HG03103 (cell line): ENCODE data around the gene SCNN1G.
"Not testable (repeated sequence)": the region's sequence is repeated elsewhere in the genome, so short reads cannot be mapped to it uniquely, and the experiment has no call there.

ENCODE experiments used
- ATAC-seq: cut with Tn5 transposase; IDR thresholded peaks from one replicate; pipeline ENCODE4 v1.9.1; 2021; ENCODE audit warnings: low read depth; ENCODE audit not compliant: unreplicated experiment

SCNN1G gene

GRCh38 chr16:23248261-23249194, 66.0 kb downstream of the SCNN1G start:
- ATAC-seq, result no peak

GRCh38 chr16:23249830-23250229, 67.3 kb downstream of the SCNN1G start:
- no peak for ATAC-seq

GRCh38 chr16:23252310-23252709, 69.8 kb downstream of the SCNN1G start:
- no peak for ATAC-seq

GRCh38 chr16:23253650-23254049, 71.1 kb downstream of the SCNN1G start:
- not testable (repeated sequence) for ATAC-seq

- ATAC-seq, result no peak
These were observed 71.8 kb downstream of the SCNN1G start for GRCh38 chr16:23254338-23254737.

- ATAC-seq, result no peak
These were observed 72.5 kb downstream of the SCNN1G start for GRCh38 chr16:23255000-23255399.

GRCh38 chr16:23256440-23256839, 73.9 kb downstream of the SCNN1G start:
- no peak for ATAC-seq

- ATAC-seq, result no peak
These were observed 75.1 kb downstream of the SCNN1G start for GRCh38 chr16:23257682-23258081.

- no peak for ATAC-seq
These were observed 76.3 kb downstream of the SCNN1G start for GRCh38 chr16:23258919-23259237.
